GM04504 (cell line): Measurements from ENCODE around the gene ANKRD40CL.

Source experiments
- DNase-seq: peaks from one replicate; pipeline ENCODE4 v3.0.0-alpha.2; 2012; ENCODE audit warnings: low read depth

Gene ANKRD40CL

GRCh38 chr17:50712641-50713040, 54.7 kb downstream of the ANKRD40CL start:
- no peak for DNase-seq
